Kidney tubule cell (primary cell): ENCODE data around the gene SLC48A1.

Experiments
- DNase-seq: peaks from one replicate; pipeline ENCODE4 v3.0.0-alpha.2; 2018; ENCODE audit warnings: low spot score

SLC48A1 gene

GRCh38 chr12:47824635-47825034, 51.6 kb downstream of the SLC48A1 start:
- peak; percentile 32 for DNase-seq

GRCh38 chr12:47825173-47825639, 52.2 kb downstream of the SLC48A1 start:
- DNase-seq = peak; percentile 90

- DNase-seq = no peak
These were observed 55.3 kb downstream of the SLC48A1 start for GRCh38 chr12:47828008-47828975.

- DNase-seq = peak; percentile 87
These were observed 56.0 kb downstream of the SLC48A1 start for GRCh38 chr12:47828976-47829482.

GRCh38 chr12:47829584-47829983, 56.5 kb downstream of the SLC48A1 start:
- DNase-seq = no peak
